Measurements from ENCODE around the gene SMOC2. TPM values are rescaled to one million over a fixed set of nuclear protein-coding genes. Genes with fewer than 3 reads are reported as not detected.

SMOC2 gene
- total RNA-seq, 1 donor from 2014 or later: not detected

DNA sequence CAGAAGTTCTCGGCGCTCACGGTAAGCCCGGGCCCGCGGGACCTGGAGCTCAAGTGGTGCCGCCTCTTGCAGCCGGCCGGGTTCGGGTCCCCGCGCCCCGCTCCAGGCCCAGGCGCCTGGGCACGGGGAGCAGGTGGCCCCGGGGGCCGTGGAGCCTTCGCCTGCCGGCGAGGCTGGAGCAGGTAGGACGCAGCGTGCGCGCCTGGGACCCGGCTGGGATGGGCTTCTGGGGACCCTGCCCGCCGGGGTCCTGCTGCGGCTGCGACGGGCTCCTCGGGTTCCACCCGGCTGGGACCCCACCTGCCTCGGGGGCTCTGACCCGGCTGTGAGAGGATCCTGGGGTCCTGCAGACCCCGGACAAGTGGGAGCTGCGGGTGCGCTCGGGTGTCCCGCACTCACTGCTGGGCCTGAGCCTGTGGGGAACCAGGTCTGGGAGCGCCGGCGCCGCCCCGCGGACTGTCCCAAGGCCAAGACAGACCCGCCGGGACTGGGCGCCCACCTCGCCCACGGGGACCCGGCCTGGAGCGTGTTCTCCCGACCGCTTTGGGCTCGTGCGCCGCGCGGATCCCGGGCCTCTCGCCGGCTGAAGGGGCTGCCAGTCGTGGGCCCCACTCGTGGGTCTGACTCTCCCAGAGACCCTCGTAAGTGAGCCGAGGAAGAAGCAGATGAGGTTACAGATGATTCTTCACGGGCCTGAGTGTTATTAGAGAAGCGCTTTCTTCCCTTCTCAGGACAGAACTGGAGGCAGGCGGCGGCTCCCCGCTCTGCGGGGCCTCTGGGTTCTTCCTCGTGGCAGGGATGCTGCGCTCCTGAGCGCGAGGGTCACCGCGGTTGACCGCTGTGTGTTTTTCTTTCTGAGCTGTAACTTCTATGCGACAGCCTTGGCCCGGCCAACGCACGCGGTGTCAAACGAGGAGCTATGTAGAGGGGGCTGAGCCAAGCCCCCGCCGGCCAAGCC lies 729 bp downstream of the SMOC2 start:
- H3K9me3 Mint-ChIP-seq (ENCODE audit: unreplicated experiment): no peaks in the 10 kb centered on the region
- peaks cover 12% of the 10 kb centered on the region for H3K4me1 Mint-ChIP-seq (ENCODE audit: unreplicated experiment)
- peaks cover 18% of the 10 kb centered on the region for H3K27me3 Mint-ChIP-seq (ENCODE audit: unreplicated experiment)
- no peak overlapping the region for H3K27ac Mint-ChIP-seq (ENCODE audit: unreplicated experiment)
- peaks cover 4% of the 10 kb centered on the region for H3K36me3 Mint-ChIP-seq (ENCODE audit: low read depth, unreplicated experiment)
- TF ChIP-seq, protein P1, sequence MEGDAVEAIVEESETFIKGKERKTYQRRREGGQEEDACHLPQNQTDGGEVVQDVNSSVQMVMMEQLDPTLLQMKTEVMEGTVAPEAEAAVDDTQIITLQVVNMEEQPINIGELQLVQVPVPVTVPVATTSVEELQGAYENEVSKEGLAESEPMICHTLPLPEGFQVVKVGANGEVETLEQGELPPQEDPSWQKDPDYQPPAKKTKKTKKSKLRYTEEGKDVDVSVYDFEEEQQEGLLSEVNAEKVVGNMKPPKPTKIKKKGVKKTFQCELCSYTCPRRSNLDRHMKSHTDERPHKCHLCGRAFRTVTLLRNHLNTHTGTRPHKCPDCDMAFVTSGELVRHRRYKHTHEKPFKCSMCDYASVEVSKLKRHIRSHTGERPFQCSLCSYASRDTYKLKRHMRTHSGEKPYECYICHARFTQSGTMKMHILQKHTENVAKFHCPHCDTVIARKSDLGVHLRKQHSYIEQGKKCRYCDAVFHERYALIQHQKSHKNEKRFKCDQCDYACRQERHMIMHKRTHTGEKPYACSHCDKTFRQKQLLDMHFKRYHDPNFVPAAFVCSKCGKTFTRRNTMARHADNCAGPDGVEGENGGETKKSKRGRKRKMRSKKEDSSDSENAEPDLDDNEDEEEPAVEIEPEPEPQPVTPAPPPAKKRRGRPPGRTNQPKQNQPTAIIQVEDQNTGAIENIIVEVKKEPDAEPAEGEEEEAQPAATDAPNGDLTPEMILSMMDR (IDR thresholded peaks at IDR 0.05; ENCODE audit: unreplicated experiment): no peak
- no peak overlapping the region for H3K4me3 Mint-ChIP-seq (ENCODE audit: unreplicated experiment)
- peak; percentile 29 for DNase-seq (ENCODE audit: low spot score)

DNA sequence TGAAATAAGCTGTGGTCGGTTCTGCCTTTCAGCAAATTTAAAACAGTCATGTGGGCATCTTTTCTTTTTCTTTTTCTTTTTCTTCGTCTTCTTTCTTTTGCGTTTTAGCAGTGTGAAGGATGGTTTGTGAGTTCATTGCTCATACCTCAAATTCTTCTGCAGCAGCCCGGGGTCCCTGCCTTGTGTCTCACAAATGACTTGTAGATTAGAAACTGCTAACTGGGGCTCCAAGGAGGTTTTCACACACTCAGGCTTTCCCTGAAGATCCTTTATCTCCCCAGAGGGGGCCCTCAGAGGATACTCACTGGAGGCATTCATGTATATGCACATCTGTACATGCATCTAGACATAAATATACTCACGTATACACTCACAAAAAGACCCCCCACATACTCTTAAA lies 1.7 kb downstream of the SMOC2 start:
- no peak for DNase-seq (ENCODE audit: low spot score)
- TF ChIP-seq, protein P1 (IDR thresholded peaks at IDR 0.05; ENCODE audit: unreplicated experiment): no peak
- Mint-ChIP-seq H3K27me3 (ENCODE audit: unreplicated experiment) (peaks cover 18% of the 10 kb centered on the region), H3K4me3 (ENCODE audit: unreplicated experiment) (peak overlapping the region; percentile 78), H3K27ac (ENCODE audit: unreplicated experiment) (no peak overlapping the region), H3K4me1 (ENCODE audit: unreplicated experiment) (peaks cover 12% of the 10 kb centered on the region), H3K36me3 (ENCODE audit: low read depth, unreplicated experiment) (peaks cover 4% of the 10 kb centered on the region), H3K9me3 (ENCODE audit: unreplicated experiment) (no peaks in the 10 kb centered on the region)

DNA sequence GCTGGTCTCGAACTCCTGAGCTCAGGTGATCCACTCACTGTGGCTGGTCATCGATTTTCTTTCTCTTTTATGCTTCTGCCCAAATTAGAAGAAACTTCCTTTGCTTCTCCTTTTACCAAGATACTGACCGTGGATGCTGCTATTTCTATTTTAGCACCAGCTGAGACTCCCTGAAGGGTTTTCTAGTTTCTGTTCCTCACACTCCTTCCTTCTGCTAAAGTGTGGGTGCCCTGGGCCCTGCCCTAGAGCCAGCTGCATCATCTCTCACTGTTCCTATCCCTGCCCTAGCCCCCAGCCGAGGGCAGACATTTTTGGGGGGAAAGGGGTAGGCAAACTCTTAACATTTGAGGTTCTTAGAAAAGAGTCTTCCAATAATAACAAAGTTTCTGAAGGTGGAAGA lies 6.3 kb downstream of the SMOC2 start:
- no peak for DNase-seq (ENCODE audit: low spot score)
- TF ChIP-seq, protein P1 (IDR thresholded peaks at IDR 0.05; ENCODE audit: unreplicated experiment): no peak
- Mint-ChIP-seq H3K9me3 (ENCODE audit: unreplicated experiment) (no peaks in the 10 kb centered on the region), H3K27me3 (ENCODE audit: unreplicated experiment) (peaks cover 8% of the 10 kb centered on the region), H3K27ac (ENCODE audit: unreplicated experiment) (no peak overlapping the region), H3K4me1 (ENCODE audit: unreplicated experiment) (peaks cover 3% of the 10 kb centered on the region), H3K4me3 (ENCODE audit: unreplicated experiment) (no peak overlapping the region), H3K36me3 (ENCODE audit: low read depth, unreplicated experiment) (peaks cover 4% of the 10 kb centered on the region)

DNA sequence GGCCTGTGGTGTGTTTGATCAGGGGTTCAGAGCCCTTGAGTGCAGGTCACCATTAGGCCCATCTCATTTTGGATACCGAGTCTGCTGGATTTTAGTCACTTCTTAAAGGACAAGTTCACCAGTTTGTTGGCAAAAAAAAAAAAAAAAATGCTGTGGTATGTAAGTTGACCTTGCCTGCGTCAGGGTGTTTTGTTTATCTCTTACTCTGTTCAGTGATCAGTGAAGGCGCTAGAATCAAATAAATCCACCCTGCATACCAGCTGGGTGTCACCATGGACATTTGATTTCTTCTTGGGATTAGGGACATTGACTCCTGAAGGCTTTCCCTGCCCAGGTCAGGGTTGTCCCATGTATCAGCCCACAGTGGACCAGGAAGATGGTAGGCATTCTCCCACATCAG lies 6.7 kb downstream of the SMOC2 start:
- no peak overlapping the region for H3K27ac Mint-ChIP-seq (ENCODE audit: unreplicated experiment)
- peaks cover under 1% of the 10 kb centered on the region for H3K36me3 Mint-ChIP-seq (ENCODE audit: low read depth, unreplicated experiment)
- no peak for DNase-seq (ENCODE audit: low spot score)
- H3K27me3 Mint-ChIP-seq (ENCODE audit: unreplicated experiment): peaks cover 5% of the 10 kb centered on the region
- TF ChIP-seq, protein P1 (IDR thresholded peaks at IDR 0.05; ENCODE audit: unreplicated experiment): no peak
- H3K4me3 Mint-ChIP-seq (ENCODE audit: unreplicated experiment): no peak overlapping the region
- H3K4me1 Mint-ChIP-seq (ENCODE audit: unreplicated experiment): peaks cover under 1% of the 10 kb centered on the region
- H3K9me3 Mint-ChIP-seq (ENCODE audit: unreplicated experiment): no peaks in the 10 kb centered on the region

DNA sequence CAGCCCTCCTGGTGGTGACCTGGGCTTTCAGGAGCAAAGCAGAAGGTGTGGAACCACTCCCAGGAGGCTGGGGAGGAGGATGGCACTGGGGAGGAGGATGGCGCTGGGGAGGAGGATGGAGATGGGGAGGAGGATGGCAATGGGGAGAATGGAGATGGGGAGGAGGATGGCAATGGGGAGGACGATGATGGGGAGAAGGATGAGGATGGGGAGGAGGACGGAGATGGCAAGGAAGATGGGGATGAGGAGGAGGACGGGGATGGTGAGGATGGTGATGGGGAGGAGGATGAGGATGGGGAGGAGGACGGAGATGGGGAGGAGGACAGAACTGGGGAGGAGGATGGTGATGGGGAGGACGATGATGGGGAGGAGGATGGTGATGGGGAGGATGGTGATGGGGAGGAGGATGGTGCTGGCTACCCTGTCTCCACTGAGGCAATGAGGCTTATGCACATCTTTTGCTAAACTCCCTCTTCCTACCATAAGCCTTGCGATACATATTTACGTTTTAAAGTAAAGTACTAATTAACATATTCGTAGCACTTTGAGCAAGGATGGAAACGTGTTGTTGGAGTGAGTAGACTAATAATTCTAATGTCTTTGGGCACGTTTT lies 7.4 kb downstream of the SMOC2 start:
- Mint-ChIP-seq H3K4me3 (ENCODE audit: unreplicated experiment) (no peak overlapping the region), H3K27me3 (ENCODE audit: unreplicated experiment) (peaks cover 2% of the 10 kb centered on the region), H3K36me3 (ENCODE audit: low read depth, unreplicated experiment) (no peaks in the 10 kb centered on the region)

More for the DNA sequence above, 7.4 kb downstream of the SMOC2 start:
- no peak for DNase-seq (ENCODE audit: low spot score)
- Mint-ChIP-seq H3K9me3 (ENCODE audit: unreplicated experiment) (no peaks in the 10 kb centered on the region), H3K27ac (ENCODE audit: unreplicated experiment) (no peak overlapping the region), H3K4me1 (ENCODE audit: unreplicated experiment) (no peaks in the 10 kb centered on the region)
- TF ChIP-seq, protein P1 (IDR thresholded peaks at IDR 0.05; ENCODE audit: unreplicated experiment): no peak
